Coronary artery (tissue), 2 donors: ENCODE measurements around the gene NEDD4L.

Experiments
- DNase-seq: peaks from one replicate; pipeline ENCODE4 v3.0.0-alpha.2; 2017; ENCODE audit warnings: low spot score
- H3K27ac ChIP-seq, 2 donors: fragments of 200-600 bp; sonication (generic); one replicate each; pipeline ENCODE4 v1.5.1; 2016 to 2019
- H3K4me3 ChIP-seq: fragments of 200-600 bp; sonication (generic); 2 replicates; pipeline ENCODE4 v1.5.1; 2016; ENCODE audit warnings: mild to moderate bottlenecking, moderate library complexity
- CTCF ChIP-seq: fragments of 200-600 bp; sonication (generic); IDR thresholded peaks from one replicate; pipeline ENCODE4 v1.5.1; 2019; ENCODE audit warnings: antibody characterized with exemption

The NEDD4L gene

GRCh38 chr18:58354791-58355190 is 310.8 kb downstream of the NEDD4L start:
- no peak for TF ChIP-seq CTCF
- no peak for DNase-seq
- no peak overlapping the region for H3K4me3 ChIP-seq
- no peak overlapping the region for H3K27ac ChIP-seq

GRCh38 chr18:58355243-58355642 is 311.2 kb downstream of the NEDD4L start:
- no peak overlapping the region for H3K4me3 ChIP-seq
- no peak for TF ChIP-seq CTCF
- no peak for DNase-seq
- no peak overlapping the region for H3K27ac ChIP-seq

GRCh38 chr18:58359218-58359617 is 315.2 kb downstream of the NEDD4L start:
- Histone ChIP-seq H3K4me3 (no peak overlapping the region), H3K27ac (no peak overlapping the region)
- TF ChIP-seq CTCF: no peak
- DNase-seq: no peak

- H3K4me3 ChIP-seq: no peak overlapping the region
- no peak overlapping the region for H3K27ac ChIP-seq
- no peak for TF ChIP-seq CTCF
- no peak for DNase-seq
These were observed 315.6 kb downstream of the NEDD4L start for GRCh38 chr18:58359620-58360019.

GRCh38 chr18:58360324-58360723 is 316.3 kb downstream of the NEDD4L start:
- H3K27ac ChIP-seq: no peak overlapping the region
- no peak overlapping the region for H3K4me3 ChIP-seq
- no peak for DNase-seq
- TF ChIP-seq CTCF: no peak

GRCh38 chr18:58361212-58361611 is 317.2 kb downstream of the NEDD4L start:
- no peak for TF ChIP-seq CTCF
- no peak for DNase-seq
- H3K27ac ChIP-seq: peak overlapping the region in 1 of 2 donors; percentile 63
- peak overlapping the region; percentile 42 for H3K4me3 ChIP-seq

GRCh38 chr18:58362027-58362575 is 318.1 kb downstream of the NEDD4L start:
- no peak for DNase-seq
- Histone ChIP-seq H3K27ac (peak overlapping the region; percentile 19 to 67), H3K4me3 (peak overlapping the region; percentile 42)
- no peak for TF ChIP-seq CTCF
